Measurements from ENCODE around the gene COL19A1. TPM values are rescaled to one million over a fixed set of nuclear protein-coding genes. Genes with fewer than 3 reads are reported as not detected.

The COL19A1 gene
- total RNA-seq, 1 experiment from 2014 or later: not detected

DNA sequence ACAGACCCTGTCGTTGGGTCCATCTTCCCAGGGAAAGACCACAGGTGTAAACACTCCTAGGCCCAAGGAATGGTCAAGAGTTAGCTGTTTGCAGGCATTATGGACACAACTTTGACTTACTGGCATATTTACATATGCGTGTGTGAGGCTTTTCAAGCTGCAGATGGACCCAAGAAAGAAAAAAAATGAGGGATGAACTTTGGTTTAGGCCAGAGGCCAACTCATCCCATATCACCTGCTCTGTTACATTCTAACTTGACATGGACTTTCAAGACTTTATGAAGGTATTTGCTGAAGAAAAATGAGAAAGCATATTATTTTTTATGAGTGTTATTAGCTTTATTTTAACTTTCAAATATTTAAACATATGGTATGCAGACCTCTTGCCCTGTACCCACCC is 6.9 kb downstream of the COL19A1 start:
- H3K36me3 ChIP-seq (ENCODE audit: control insufficient read depth, insufficient read depth, low read length): no peaks in the 10 kb centered on the region
- TF ChIP-seq TCF7L2 (IDR thresholded peaks at IDR 0.05; ENCODE audit: low read depth, low read length) (no peak), SIN3A (IDR thresholded peaks at IDR 0.05; ENCODE audit: borderline replicate concordance, insufficient read depth, low read depth, low read length) (no peak), POLR2AphosphoS5 (IDR thresholded peaks at IDR 0.05; ENCODE audit: low read depth, low read length) (no peak)
- TF ChIP-seq, protein P1, sequence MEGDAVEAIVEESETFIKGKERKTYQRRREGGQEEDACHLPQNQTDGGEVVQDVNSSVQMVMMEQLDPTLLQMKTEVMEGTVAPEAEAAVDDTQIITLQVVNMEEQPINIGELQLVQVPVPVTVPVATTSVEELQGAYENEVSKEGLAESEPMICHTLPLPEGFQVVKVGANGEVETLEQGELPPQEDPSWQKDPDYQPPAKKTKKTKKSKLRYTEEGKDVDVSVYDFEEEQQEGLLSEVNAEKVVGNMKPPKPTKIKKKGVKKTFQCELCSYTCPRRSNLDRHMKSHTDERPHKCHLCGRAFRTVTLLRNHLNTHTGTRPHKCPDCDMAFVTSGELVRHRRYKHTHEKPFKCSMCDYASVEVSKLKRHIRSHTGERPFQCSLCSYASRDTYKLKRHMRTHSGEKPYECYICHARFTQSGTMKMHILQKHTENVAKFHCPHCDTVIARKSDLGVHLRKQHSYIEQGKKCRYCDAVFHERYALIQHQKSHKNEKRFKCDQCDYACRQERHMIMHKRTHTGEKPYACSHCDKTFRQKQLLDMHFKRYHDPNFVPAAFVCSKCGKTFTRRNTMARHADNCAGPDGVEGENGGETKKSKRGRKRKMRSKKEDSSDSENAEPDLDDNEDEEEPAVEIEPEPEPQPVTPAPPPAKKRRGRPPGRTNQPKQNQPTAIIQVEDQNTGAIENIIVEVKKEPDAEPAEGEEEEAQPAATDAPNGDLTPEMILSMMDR (IDR thresholded peaks at IDR 0.05): no peak
- TF ChIP-seq, protein P2, sequence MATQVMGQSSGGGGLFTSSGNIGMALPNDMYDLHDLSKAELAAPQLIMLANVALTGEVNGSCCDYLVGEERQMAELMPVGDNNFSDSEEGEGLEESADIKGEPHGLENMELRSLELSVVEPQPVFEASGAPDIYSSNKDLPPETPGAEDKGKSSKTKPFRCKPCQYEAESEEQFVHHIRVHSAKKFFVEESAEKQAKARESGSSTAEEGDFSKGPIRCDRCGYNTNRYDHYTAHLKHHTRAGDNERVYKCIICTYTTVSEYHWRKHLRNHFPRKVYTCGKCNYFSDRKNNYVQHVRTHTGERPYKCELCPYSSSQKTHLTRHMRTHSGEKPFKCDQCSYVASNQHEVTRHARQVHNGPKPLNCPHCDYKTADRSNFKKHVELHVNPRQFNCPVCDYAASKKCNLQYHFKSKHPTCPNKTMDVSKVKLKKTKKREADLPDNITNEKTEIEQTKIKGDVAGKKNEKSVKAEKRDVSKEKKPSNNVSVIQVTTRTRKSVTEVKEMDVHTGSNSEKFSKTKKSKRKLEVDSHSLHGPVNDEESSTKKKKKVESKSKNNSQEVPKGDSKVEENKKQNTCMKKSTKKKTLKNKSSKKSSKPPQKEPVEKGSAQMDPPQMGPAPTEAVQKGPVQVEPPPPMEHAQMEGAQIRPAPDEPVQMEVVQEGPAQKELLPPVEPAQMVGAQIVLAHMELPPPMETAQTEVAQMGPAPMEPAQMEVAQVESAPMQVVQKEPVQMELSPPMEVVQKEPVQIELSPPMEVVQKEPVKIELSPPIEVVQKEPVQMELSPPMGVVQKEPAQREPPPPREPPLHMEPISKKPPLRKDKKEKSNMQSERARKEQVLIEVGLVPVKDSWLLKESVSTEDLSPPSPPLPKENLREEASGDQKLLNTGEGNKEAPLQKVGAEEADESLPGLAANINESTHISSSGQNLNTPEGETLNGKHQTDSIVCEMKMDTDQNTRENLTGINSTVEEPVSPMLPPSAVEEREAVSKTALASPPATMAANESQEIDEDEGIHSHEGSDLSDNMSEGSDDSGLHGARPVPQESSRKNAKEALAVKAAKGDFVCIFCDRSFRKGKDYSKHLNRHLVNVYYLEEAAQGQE (IDR thresholded peaks at IDR 0.05; ENCODE audit: insufficient read depth in 1 of 2, low read depth in 2 of 2, low read length in 1 of 2): no peak
- peaks cover 16% of the 10 kb centered on the region for H3K27me3 ChIP-seq (ENCODE audit: control insufficient read depth, insufficient read depth, low read length)
- no peaks in the 10 kb centered on the region for H3K9me3 ChIP-seq (ENCODE audit: control insufficient read depth, insufficient read depth, low read depth, low read length)
- in situ Hi-C loops (cut with HindIII; ENCODE audit: low pct_unique_long_range_greater_than_20kb, low sequenced_read_pairs): no loop called here
- no peak overlapping the region for H3K4me3 ChIP-seq (ENCODE audit: low read depth in 2 of 2, low read length in 2 of 2)
- intact Hi-C loops (cut with micrococcal nuclease; ENCODE audit: unreplicated experiment): no loop called here
- ATAC-seq: no peak
- CTCF ChIA-PET: no interaction called here
- no TSS peak for BruUV-seq (replicated peaks)
- no peak for DNase-seq (ENCODE audit: low read depth, low spot score)
- no peaks in the 10 kb centered on the region for H3K4me1 ChIP-seq (ENCODE audit: control insufficient read depth, insufficient read depth, low read length)
- POLR2A ChIA-PET: no interaction called here
- no peak overlapping the region for H3K27ac ChIP-seq (ENCODE audit: low read length)

DNA sequence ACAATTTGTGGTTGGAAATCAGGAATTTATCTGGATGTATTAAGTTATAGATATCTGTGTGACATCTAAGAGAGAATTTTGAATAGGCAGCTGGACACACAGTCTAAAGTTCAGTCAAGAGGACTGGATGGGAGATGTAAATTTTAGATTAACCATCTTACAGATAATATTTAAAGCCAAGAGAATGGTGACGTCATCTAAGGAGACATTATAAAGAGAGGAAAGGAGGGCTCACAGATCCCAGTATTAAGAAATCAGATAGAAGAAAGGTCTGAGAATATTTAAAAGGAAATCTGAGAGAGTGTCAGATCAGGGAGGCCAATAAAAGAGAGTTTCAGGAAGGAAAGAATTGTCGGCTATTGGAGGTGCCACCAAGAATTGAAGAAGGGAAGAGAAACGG is 9.4 kb downstream of the COL19A1 start:
- intact Hi-C loops (cut with micrococcal nuclease; ENCODE audit: unreplicated experiment): no loop called here
- DNase-seq (ENCODE audit: low read depth, low spot score) (no peak), ATAC-seq (no peak)
- no peaks in the 10 kb centered on the region for H3K27me3 ChIP-seq (ENCODE audit: control insufficient read depth, insufficient read depth, low read length)
- no peaks in the 10 kb centered on the region for H3K4me1 ChIP-seq (ENCODE audit: control insufficient read depth, insufficient read depth, low read length)
- TF ChIP-seq, protein P2 (IDR thresholded peaks at IDR 0.05; ENCODE audit: insufficient read depth in 1 of 2, low read depth in 2 of 2, low read length in 1 of 2): no peak
- no peak for TF ChIP-seq SIN3A (IDR thresholded peaks at IDR 0.05; ENCODE audit: borderline replicate concordance, insufficient read depth, low read depth, low read length)
- TF ChIP-seq, protein P1 (IDR thresholded peaks at IDR 0.05): no peak
- no peak for TF ChIP-seq POLR2AphosphoS5 (IDR thresholded peaks at IDR 0.05; ENCODE audit: low read depth, low read length)
- no peak for TF ChIP-seq TCF7L2 (IDR thresholded peaks at IDR 0.05; ENCODE audit: low read depth, low read length)
- CTCF ChIA-PET: no interaction called here
- BruUV-seq (replicated peaks): no TSS peak
- H3K4me3 ChIP-seq (ENCODE audit: low read depth in 2 of 2, low read length in 2 of 2): no peak overlapping the region
- no peak overlapping the region for H3K27ac ChIP-seq (ENCODE audit: low read length)
- in situ Hi-C loops (cut with HindIII; ENCODE audit: low pct_unique_long_range_greater_than_20kb, low sequenced_read_pairs): no loop called here
- H3K36me3 ChIP-seq (ENCODE audit: control insufficient read depth, insufficient read depth, low read length): no peaks in the 10 kb centered on the region
- no peaks in the 10 kb centered on the region for H3K9me3 ChIP-seq (ENCODE audit: control insufficient read depth, insufficient read depth, low read depth, low read length)
- POLR2A ChIA-PET: no interaction called here
